HCT116 (cell line): ENCODE results near the gene LINGO3. TPM values are rescaled to one million over a fixed set of nuclear protein-coding genes. Genes with fewer than 3 reads are reported as not detected.

Experiments used
- ATAC-seq: fragments of 200-7000 bp; cut with Tn5 transposase; 2 replicates; pipeline ENCODE4 v1.9.1; 2020; ENCODE audit warnings: mild to moderate bottlenecking, moderate library complexity
- BruUV-seq: library from RNA; stranded (reverse); fragments of 400-500 nt; replicated peaks from 2 replicates; lab custom pipeline; 2021; lab: Mats Ljungman, UMichigan
- CTCF ChIA-PET: fragments of 300-600 bp; sonication (Branson Sonifier 250); formaldehyde crosslinking; loops from one replicate; lab custom pipeline; 2021; ENCODE audit warnings: antibody characterized with exemption; lab: Charles Lee
- POLR2A ChIA-PET: fragments of 300-600, 350-600 bp; sonication (Branson Sonifier 250); formaldehyde crosslinking; loops from one replicate; lab custom pipeline; 2021; ENCODE audit warnings: antibody characterized with exemption; lab: Charles Lee
- RAD21 ChIA-PET, 2 experiments: fragments of 300-600 bp; sonication (Branson Sonifier 250); formaldehyde crosslinking; loops; one replicate each; lab custom pipeline; 2023; ENCODE audit warnings: low total read pairs in 2 of 2; ENCODE audit not compliant: uncharacterized antibody in 2 of 2, unreplicated experiment in 2 of 2, low non-redundant PET in 1 of 2; lab: Charles Lee
- DNase-seq: peaks from one replicate; pipeline ENCODE4 v3.0.0-alpha.2; 2010; ENCODE audit warnings: low read depth, low spot score
- H2AFZ ChIP-seq: fragments of 200-600 bp; shearing (Covaris generic), sonication (generic); 2 replicates; pipeline ENCODE4 v1.6.1; 2017; ENCODE audit warnings: low read depth, mixed run types, mixed read lengths, antibody characterized with exemption, low read length; ENCODE audit not compliant: poor library complexity, severe bottlenecking
- H3K27ac ChIP-seq: 2 replicates; pipeline ENCODE4 v1.5.1; 2012; ENCODE audit warnings: low read depth, low read length
- H3K27me3 ChIP-seq: fragments of 200-600 bp; sonication (generic); 2 replicates; pipeline ENCODE4 v1.6.1; 2016; ENCODE audit warnings: mixed run types, low read length, mixed read lengths; ENCODE audit not compliant: insufficient read depth
- H3K36me3 ChIP-seq, 2 experiments: fragments of 200-500 bp in 1 of 2; fragments of 200-600 bp in 1 of 2; sonication (Bioruptor generic) in 1 of 2; sonication (generic) in 1 of 2; 2 replicates each; pipeline versions ENCODE4 v1.5.1 to v1.6.1; 2014 to 2016; ENCODE audit warnings: low read length in 2 of 2, inconsistent platforms in 1 of 2, mixed read lengths in 1 of 2, mixed run types in 1 of 2; ENCODE audit not compliant: insufficient read depth in 2 of 2, control insufficient read depth in 1 of 2
- H3K4me1 ChIP-seq, 2 experiments: fragments of 200-600 bp in 1 of 2; sonication (generic) in 1 of 2; 2 replicates each; pipeline versions ENCODE4 v1.5.1 to v1.6.1; 2012 to 2017; ENCODE audit warnings: low read length in 2 of 2, inconsistent platforms in 1 of 2, mild to moderate bottlenecking in 1 of 2, mixed read lengths in 1 of 2, mixed run types in 1 of 2, moderate library complexity in 1 of 2; ENCODE audit not compliant: insufficient read depth in 2 of 2, control insufficient read depth in 1 of 2
- H3K4me2 ChIP-seq: fragments of 200-600 bp; sonication (generic); 2 replicates; pipeline ENCODE4 v1.6.1; 2017; ENCODE audit warnings: mixed run types, low read length, mixed read lengths
- H3K4me3 ChIP-seq, 2 experiments: fragments of 200-600 bp in 1 of 2; sonication (generic) in 1 of 2; replicated peaks in 1 of 2; 2 replicates each; pipeline ENCODE4 v1.5.1; 2011 to 2016; ENCODE audit warnings: low read length in 2 of 2, control low read depth in 1 of 2, low read depth in 1 of 2, mild to moderate bottlenecking in 1 of 2, mixed read lengths in 1 of 2, mixed run types in 1 of 2
- H3K79me2 ChIP-seq: fragments of 200-600 bp; sonication (generic); 2 replicates; pipeline ENCODE4 v1.6.1; 2017; ENCODE audit warnings: mild to moderate bottlenecking, mixed run types, low read length, moderate library complexity, mixed read lengths; ENCODE audit not compliant: insufficient read depth
- H3K9ac ChIP-seq: fragments of 200-600 bp; sonication (generic); 2 replicates; pipeline ENCODE4 v1.6.1; 2016; ENCODE audit warnings: low read length, mixed read lengths
- H3K9me2 ChIP-seq: fragments of 200-600 bp; sonication (generic), shearing (Covaris generic); 2 replicates; pipeline ENCODE4 v1.6.1; 2017; ENCODE audit warnings: mixed run types, mild to moderate bottlenecking, moderate library complexity; ENCODE audit not compliant: insufficient read depth
- H3K9me3 ChIP-seq, 2 experiments: fragments of 200-500 bp in 1 of 2; fragments of 200-600 bp in 1 of 2; sonication (Bioruptor generic) in 1 of 2; sonication (generic) in 1 of 2; 2 replicates each; pipeline ENCODE4 v1.6.1; 2014 to 2017; ENCODE audit warnings: low read length in 2 of 2, mixed read lengths in 2 of 2, inconsistent platforms in 1 of 2, low read depth in 1 of 2, mild to moderate bottlenecking in 1 of 2, mixed run types in 1 of 2, moderate library complexity in 1 of 2; ENCODE audit not compliant: control insufficient read depth in 1 of 2, insufficient read depth in 1 of 2
- H4K20me1 ChIP-seq: fragments of 200-600 bp; sonication (generic), shearing (Covaris generic); 2 replicates; pipeline ENCODE4 v1.6.1; 2017; ENCODE audit warnings: mixed run types, mild to moderate bottlenecking, moderate library complexity; ENCODE audit not compliant: insufficient read depth
- ATF3 ChIP-seq: IDR thresholded peaks from 2 replicates; pipeline ENCODE4 v1.6.1; 2012
- CEBPB ChIP-seq: IDR thresholded peaks from 2 replicates; pipeline ENCODE4 v1.6.1; 2012; ENCODE audit warnings: low read depth
- EZH2 ChIP-seq: fragments of 200-600 bp; sonication (generic); IDR thresholded peaks from 2 replicates; pipeline ENCODE4 v1.6.1; 2017; ENCODE audit warnings: antibody characterized with exemption, mixed run types
- EZH2phosphoT487 ChIP-seq: fragments of 200-600 bp; IDR thresholded peaks from 2 replicates; pipeline ENCODE4 v1.6.1; 2018; ENCODE audit warnings: antibody characterized with exemption, borderline replicate concordance
- JUND ChIP-seq: IDR thresholded peaks from 2 replicates; pipeline ENCODE4 v1.6.1; 2012
- RAD21 ChIP-seq: IDR thresholded peaks from 2 replicates; pipeline ENCODE4 v1.6.1; 2012; ENCODE audit warnings: low read depth, mild to moderate bottlenecking
- SIN3A ChIP-seq: IDR thresholded peaks from 2 replicates; pipeline ENCODE4 v1.6.1; 2012; ENCODE audit warnings: low read depth
- SRF ChIP-seq: IDR thresholded peaks from 2 replicates; pipeline ENCODE4 v1.6.1; 2012; ENCODE audit warnings: low read depth
- YY1 ChIP-seq: IDR thresholded peaks from 2 replicates; pipeline ENCODE4 v1.6.1; 2011; ENCODE audit warnings: low read length, low read depth, moderate library complexity, mild to moderate bottlenecking; ENCODE audit not compliant: insufficient replicate concordance; ENCODE audit errors: extremely low read depth
- ZFX ChIP-seq: fragments of 450-650 bp; IDR thresholded peaks from 2 replicates; pipeline ENCODE4 v1.6.1; 2017
- ZNF274 ChIP-seq: fragments of 200-500 bp; sonication (Bioruptor generic); IDR thresholded peaks from 2 replicates; pipeline ENCODE4 v1.6.1; 2014; ENCODE audit warnings: mild to moderate bottlenecking, low read depth, low read length, inconsistent platforms
- intact Hi-C: fragments of 100-400 bp; cut with micrococcal nuclease; formaldehyde crosslinking; loops from 2 replicates; pipeline ENCODE4 v1.10.0; 2022
- total RNA-seq: library from RNA; stranded (reverse); gene quantifications from one replicate; pipeline ENCODE4 v1.2.1, GENCODE V29; 2021; ENCODE audit not compliant: unreplicated experiment
- TF ChIP-seq, protein P1 (sequence below), 3 experiments: fragments of 200-600 bp in 1 of 3; sonication (generic) in 1 of 3; IDR thresholded peaks in 2 of 3; conservative IDR thresholded peaks in 1 of 3; 2 replicates each; pipeline ENCODE4 v1.5.1; 2012 to 2017; ENCODE audit warnings: low read depth in 2 of 3, low read length in 2 of 3, antibody characterized with exemption in 1 of 3, borderline replicate concordance in 1 of 3, control low read depth in 1 of 3, mild to moderate bottlenecking in 1 of 3, mixed read lengths in 1 of 3, mixed run types in 1 of 3, moderate library complexity in 1 of 3; ENCODE audit not compliant: insufficient read depth in 1 of 3
- TF ChIP-seq, protein P2 (sequence below): IDR thresholded peaks from 2 replicates; pipeline ENCODE4 v1.6.1; 2012
- TF ChIP-seq, protein P3 (sequence below): IDR thresholded peaks from 2 replicates; pipeline ENCODE4 v1.6.1; 2012; ENCODE audit warnings: low read depth

LINGO3 gene
- total RNA-seq, 1 experiment from 2014 or later = not detected

- no peaks in the 10 kb centered on the region; a peak in 1 of 4 replicates for H3K36me3 ChIP-seq
- intact Hi-C loops = no loop called here
- no peak overlapping the region for H3K9ac ChIP-seq
- H3K27me3 ChIP-seq = no peaks in the 10 kb centered on the region
- TF ChIP-seq, protein P1, sequence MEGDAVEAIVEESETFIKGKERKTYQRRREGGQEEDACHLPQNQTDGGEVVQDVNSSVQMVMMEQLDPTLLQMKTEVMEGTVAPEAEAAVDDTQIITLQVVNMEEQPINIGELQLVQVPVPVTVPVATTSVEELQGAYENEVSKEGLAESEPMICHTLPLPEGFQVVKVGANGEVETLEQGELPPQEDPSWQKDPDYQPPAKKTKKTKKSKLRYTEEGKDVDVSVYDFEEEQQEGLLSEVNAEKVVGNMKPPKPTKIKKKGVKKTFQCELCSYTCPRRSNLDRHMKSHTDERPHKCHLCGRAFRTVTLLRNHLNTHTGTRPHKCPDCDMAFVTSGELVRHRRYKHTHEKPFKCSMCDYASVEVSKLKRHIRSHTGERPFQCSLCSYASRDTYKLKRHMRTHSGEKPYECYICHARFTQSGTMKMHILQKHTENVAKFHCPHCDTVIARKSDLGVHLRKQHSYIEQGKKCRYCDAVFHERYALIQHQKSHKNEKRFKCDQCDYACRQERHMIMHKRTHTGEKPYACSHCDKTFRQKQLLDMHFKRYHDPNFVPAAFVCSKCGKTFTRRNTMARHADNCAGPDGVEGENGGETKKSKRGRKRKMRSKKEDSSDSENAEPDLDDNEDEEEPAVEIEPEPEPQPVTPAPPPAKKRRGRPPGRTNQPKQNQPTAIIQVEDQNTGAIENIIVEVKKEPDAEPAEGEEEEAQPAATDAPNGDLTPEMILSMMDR (IDR thresholded peaks at IDR 0.05 in 2 of 3, conservative IDR thresholded peaks at IDR 0.05 in 1 of 3; ENCODE audit: borderline replicate concordance in 1 of 3, insufficient read depth in 1 of 3, low read depth in 2 of 3, low read length in 2 of 3) = no peak
- TF ChIP-seq RAD21 (no peak), JUND (no peak), YY1 (no peak), SRF (no peak), ATF3 (no peak), SIN3A (no peak), EZH2phosphoT487 (no peak), CEBPB (no peak), EZH2 (no peak), ZNF274 (no peak), ZFX (no peak)
- TF ChIP-seq, protein P2, sequence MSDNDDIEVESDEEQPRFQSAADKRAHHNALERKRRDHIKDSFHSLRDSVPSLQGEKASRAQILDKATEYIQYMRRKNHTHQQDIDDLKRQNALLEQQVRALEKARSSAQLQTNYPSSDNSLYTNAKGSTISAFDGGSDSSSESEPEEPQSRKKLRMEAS = no peak
- TF ChIP-seq, protein P3, sequence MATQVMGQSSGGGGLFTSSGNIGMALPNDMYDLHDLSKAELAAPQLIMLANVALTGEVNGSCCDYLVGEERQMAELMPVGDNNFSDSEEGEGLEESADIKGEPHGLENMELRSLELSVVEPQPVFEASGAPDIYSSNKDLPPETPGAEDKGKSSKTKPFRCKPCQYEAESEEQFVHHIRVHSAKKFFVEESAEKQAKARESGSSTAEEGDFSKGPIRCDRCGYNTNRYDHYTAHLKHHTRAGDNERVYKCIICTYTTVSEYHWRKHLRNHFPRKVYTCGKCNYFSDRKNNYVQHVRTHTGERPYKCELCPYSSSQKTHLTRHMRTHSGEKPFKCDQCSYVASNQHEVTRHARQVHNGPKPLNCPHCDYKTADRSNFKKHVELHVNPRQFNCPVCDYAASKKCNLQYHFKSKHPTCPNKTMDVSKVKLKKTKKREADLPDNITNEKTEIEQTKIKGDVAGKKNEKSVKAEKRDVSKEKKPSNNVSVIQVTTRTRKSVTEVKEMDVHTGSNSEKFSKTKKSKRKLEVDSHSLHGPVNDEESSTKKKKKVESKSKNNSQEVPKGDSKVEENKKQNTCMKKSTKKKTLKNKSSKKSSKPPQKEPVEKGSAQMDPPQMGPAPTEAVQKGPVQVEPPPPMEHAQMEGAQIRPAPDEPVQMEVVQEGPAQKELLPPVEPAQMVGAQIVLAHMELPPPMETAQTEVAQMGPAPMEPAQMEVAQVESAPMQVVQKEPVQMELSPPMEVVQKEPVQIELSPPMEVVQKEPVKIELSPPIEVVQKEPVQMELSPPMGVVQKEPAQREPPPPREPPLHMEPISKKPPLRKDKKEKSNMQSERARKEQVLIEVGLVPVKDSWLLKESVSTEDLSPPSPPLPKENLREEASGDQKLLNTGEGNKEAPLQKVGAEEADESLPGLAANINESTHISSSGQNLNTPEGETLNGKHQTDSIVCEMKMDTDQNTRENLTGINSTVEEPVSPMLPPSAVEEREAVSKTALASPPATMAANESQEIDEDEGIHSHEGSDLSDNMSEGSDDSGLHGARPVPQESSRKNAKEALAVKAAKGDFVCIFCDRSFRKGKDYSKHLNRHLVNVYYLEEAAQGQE = no peak
- no peak for ATAC-seq
- H4K20me1 ChIP-seq = no peaks in the 10 kb centered on the region
- no peaks in the 10 kb centered on the region for H3K79me2 ChIP-seq
- RAD21 ChIA-PET = no interaction called here
- BruUV-seq = no TSS peak
- H3K9me3 ChIP-seq = no peaks in the 10 kb centered on the region
- H3K9me2 ChIP-seq = no peaks in the 10 kb centered on the region
- no peak overlapping the region for H2AFZ ChIP-seq
- CTCF ChIA-PET = no interaction called here
- no peak overlapping the region for H3K4me2 ChIP-seq
- no peak overlapping the region for H3K27ac ChIP-seq
- POLR2A ChIA-PET = no interaction called here
- no peaks in the 10 kb centered on the region for H3K4me1 ChIP-seq
- no peak overlapping the region for H3K4me3 ChIP-seq
- no peak for DNase-seq
Measured at GRCh38 chr19:2352121-2352520, 44.2 kb upstream of the LINGO3 start.
